ENCODE measurements around the gene GPRIN3.

The GPRIN3 gene

GRCh38 chr4:89347363-89348025, 39.9 kb upstream of the GPRIN3 start:
- no peak for DNase-seq (ENCODE audit: low read depth, low spot score)
- in situ Hi-C loops (cut with HindIII; ENCODE audit: low sequenced_read_pairs) = no loop called here
- no peak overlapping the region for H3K4me3 ChIP-seq (ENCODE audit: low read depth, low read length)
- no peak for TF ChIP-seq CTCF (IDR thresholded peaks at IDR 0.05; ENCODE audit: low read depth, low read length)

- DNase-seq (ENCODE audit: low read depth, low spot score) = no peak
- H3K4me3 ChIP-seq (ENCODE audit: low read depth, low read length) = no peak overlapping the region
- in situ Hi-C loops (cut with HindIII; ENCODE audit: low sequenced_read_pairs) = no loop called here
- no peak for TF ChIP-seq CTCF (IDR thresholded peaks at IDR 0.05; ENCODE audit: low read depth, low read length)
Observed at GRCh38 chr4:89344571-89344970, 37.0 kb upstream of the GPRIN3 start.

- H3K4me3 ChIP-seq (ENCODE audit: low read depth, low read length) = no peak overlapping the region
- no peak for DNase-seq (ENCODE audit: low read depth, low spot score)
- in situ Hi-C loops (cut with HindIII; ENCODE audit: low sequenced_read_pairs) = no loop called here
- no peak for TF ChIP-seq CTCF (IDR thresholded peaks at IDR 0.05; ENCODE audit: low read depth, low read length)
Observed at GRCh38 chr4:89338206-89338605, 30.6 kb upstream of the GPRIN3 start.

GRCh38 chr4:89337681-89338080, 30.1 kb upstream of the GPRIN3 start:
- H3K4me3 ChIP-seq (ENCODE audit: low read depth, low read length) = no peak overlapping the region
- no peak for DNase-seq (ENCODE audit: low read depth, low spot score)
- TF ChIP-seq CTCF (IDR thresholded peaks at IDR 0.05; ENCODE audit: low read depth, low read length) = no peak
- in situ Hi-C loops (cut with HindIII; ENCODE audit: low sequenced_read_pairs) = no loop called here

GRCh38 chr4:89336818-89337420, 29.3 kb upstream of the GPRIN3 start:
- no peak overlapping the region for H3K4me3 ChIP-seq (ENCODE audit: low read depth, low read length)
- TF ChIP-seq CTCF (IDR thresholded peaks at IDR 0.05; ENCODE audit: low read depth, low read length) = no peak
- DNase-seq (ENCODE audit: low read depth, low spot score) = no peak
- in situ Hi-C loops (cut with HindIII; ENCODE audit: low sequenced_read_pairs) = no loop called here

GRCh38 chr4:89334830-89335229, 27.2 kb upstream of the GPRIN3 start:
- H3K4me3 ChIP-seq (ENCODE audit: low read depth, low read length) = no peak overlapping the region
- in situ Hi-C loops (cut with HindIII; ENCODE audit: low sequenced_read_pairs) = no loop called here
- no peak for TF ChIP-seq CTCF (IDR thresholded peaks at IDR 0.05; ENCODE audit: low read depth, low read length)
- DNase-seq (ENCODE audit: low read depth, low spot score) = no peak
